OCI-LY7 (cell line): ENCODE results near the gene PLS3. TPM values are rescaled to one million over a fixed set of nuclear protein-coding genes. Genes with fewer than 3 reads are reported as not detected.

ENCODE experiments used
- BruUV-seq: library from RNA; stranded (reverse); fragments of 400-500 nt; replicated peaks from 2 replicates; lab custom pipeline; 2021; lab: Mats Ljungman, UMichigan
- CTCF ChIA-PET: fragments of 300-600 bp; sonication (Branson Sonifier 250); formaldehyde crosslinking; loops from one replicate; lab custom pipeline; 2022; ENCODE audit warnings: antibody characterized with exemption; ENCODE audit not compliant: unreplicated experiment; lab: Charles Lee
- POLR2A ChIA-PET: fragments of 300-600 bp; sonication (Branson Sonifier 250); formaldehyde crosslinking; loops from one replicate; lab custom pipeline; 2022; ENCODE audit warnings: antibody characterized with exemption; lab: Charles Lee
- DNase-seq: peaks from one replicate; pipeline ENCODE4 v3.0.0-alpha.2; 2015; ENCODE audit warnings: low spot score
- H2AFZ ChIP-seq: fragments of 200-600 bp; sonication (generic), shearing (Covaris generic); 2 replicates; pipeline ENCODE4 v1.6.1; 2014; ENCODE audit warnings: mild to moderate bottlenecking, antibody characterized with exemption, low read length, moderate library complexity
- H3K27ac ChIP-seq: fragments of 200-600 bp; sonication (generic); 2 replicates; pipeline ENCODE4 v1.5.1; 2014; ENCODE audit warnings: mixed run types, low read depth, mild to moderate bottlenecking, moderate library complexity, low read length, inconsistent platforms; ENCODE audit not compliant: poor library complexity, severe bottlenecking
- H3K36me3 ChIP-seq: fragments of 200-600 bp; sonication (generic); 2 replicates; pipeline ENCODE4 v1.6.1; 2014; ENCODE audit warnings: mild to moderate bottlenecking, antibody characterized with exemption, low read length, moderate library complexity, mixed read lengths; ENCODE audit not compliant: insufficient read depth
- H3K4me1 ChIP-seq: fragments of 200-600 bp; sonication (generic); 2 replicates; pipeline ENCODE4 v1.5.1; 2014; ENCODE audit warnings: mild to moderate bottlenecking, low read length; ENCODE audit not compliant: insufficient read depth, poor library complexity, severe bottlenecking
- H3K4me2 ChIP-seq: fragments of 200-600 bp; sonication (generic); 2 replicates; pipeline ENCODE4 v1.6.1; 2014; ENCODE audit warnings: mild to moderate bottlenecking, low read length
- H3K4me3 ChIP-seq: fragments of 200-600 bp; sonication (generic); 2 replicates; pipeline ENCODE4 v1.5.1; 2014; ENCODE audit warnings: mild to moderate bottlenecking, low read depth, low read length; ENCODE audit not compliant: poor library complexity, severe bottlenecking
- H3K79me2 ChIP-seq: fragments of 200-600 bp; sonication (generic); 2 replicates; pipeline ENCODE4 v1.6.1; 2016; ENCODE audit warnings: low read depth, mild to moderate bottlenecking, low read length, moderate library complexity, mixed read lengths; ENCODE audit not compliant: insufficient read depth
- H3K9me2 ChIP-seq: fragments of 200-600 bp; sonication (generic); 2 replicates; pipeline ENCODE4 v1.6.1; 2016; ENCODE audit warnings: mild to moderate bottlenecking, low read length, mixed read lengths; ENCODE audit not compliant: insufficient read depth
- H3K9me3 ChIP-seq: fragments of 200-600 bp; sonication (generic); 2 replicates; pipeline ENCODE4 v1.6.1; 2014; ENCODE audit warnings: mild to moderate bottlenecking, mixed run types, low read length, mixed read lengths
- H4K20me1 ChIP-seq: fragments of 200-600 bp; sonication (generic); 2 replicates; pipeline ENCODE4 v1.6.1; 2014; ENCODE audit warnings: mild to moderate bottlenecking, antibody characterized with exemption, low read length, moderate library complexity, mixed read lengths; ENCODE audit not compliant: insufficient read depth
- CTCF ChIP-seq: fragments of 200-600 bp; sonication (generic); conservative IDR thresholded peaks from 2 replicates; pipeline ENCODE4 v1.5.1; 2014; ENCODE audit warnings: mild to moderate bottlenecking, antibody characterized with exemption, low read length, moderate library complexity, mixed read lengths
- EZH2phosphoT487 ChIP-seq: fragments of 200-600 bp; sonication (generic); IDR thresholded peaks from 2 replicates; pipeline ENCODE4 v1.6.1; 2018; ENCODE audit warnings: low read depth, borderline replicate concordance, mild to moderate bottlenecking, mixed run types, antibody characterized with exemption, low read length, moderate library complexity, mixed read lengths
- intact Hi-C: fragments of 100-400 bp; cut with micrococcal nuclease; formaldehyde crosslinking; loops from one replicate; pipeline ENCODE4 v1.10.0; 2022; ENCODE audit not compliant: unreplicated experiment
- total RNA-seq, 2 experiments: library from RNA; depleted of rRNA in 1 of 2; stranded (reverse); fragments of >200 nt in 1 of 2; shearing (Covaris generic) in 1 of 2; gene quantifications; 2 replicates each; pipeline ENCODE4 v1.2.3, GENCODE V29; 2014 to 2022

Gene PLS3
- total RNA-seq, 2 experiments from 2014 or later, result not detected

GRCh38 chrX:115547448-115547847, 13.5 kb upstream of the PLS3 start:
- BruUV-seq, result no TSS peak
- POLR2A ChIA-PET, result no interaction called here
- Histone ChIP-seq H2AFZ (no peak overlapping the region), H3K4me3 (no peak overlapping the region), H4K20me1 (no peaks in the 10 kb centered on the region), H3K4me2 (no peak overlapping the region), H3K36me3 (no peaks in the 10 kb centered on the region), H3K27ac (no peak overlapping the region), H3K9me3 (no peaks in the 10 kb centered on the region), H3K79me2 (no peaks in the 10 kb centered on the region), H3K4me1 (no peaks in the 10 kb centered on the region), H3K9me2 (no peaks in the 10 kb centered on the region)
- CTCF ChIA-PET, result no interaction called here
- no peak for DNase-seq
- no peak for TF ChIP-seq EZH2phosphoT487
- no peak for TF ChIP-seq CTCF
- intact Hi-C loops, result no loop called here

GRCh38 chrX:115549008-115549407, 12.0 kb upstream of the PLS3 start:
- H3K79me2 ChIP-seq, result no peaks in the 10 kb centered on the region
- no peaks in the 10 kb centered on the region for H3K4me1 ChIP-seq
- no peak for TF ChIP-seq CTCF
- TF ChIP-seq EZH2phosphoT487, result no peak
- H3K27ac ChIP-seq, result no peak overlapping the region
- DNase-seq, result no peak
- ChIA-PET POLR2A (no interaction called here), CTCF (no interaction called here)
- no TSS peak for BruUV-seq
- H3K9me2 ChIP-seq, result no peaks in the 10 kb centered on the region
- no peak overlapping the region for H3K4me3 ChIP-seq
- H2AFZ ChIP-seq, result no peak overlapping the region
- H3K4me2 ChIP-seq, result no peak overlapping the region
- intact Hi-C loops, result no loop called here
- no peaks in the 10 kb centered on the region for H4K20me1 ChIP-seq
- H3K9me3 ChIP-seq, result no peaks in the 10 kb centered on the region
- H3K36me3 ChIP-seq, result no peaks in the 10 kb centered on the region

- Histone ChIP-seq H3K79me2 (no peaks in the 10 kb centered on the region), H3K9me3 (no peaks in the 10 kb centered on the region), H2AFZ (no peak overlapping the region), H3K27ac (no peak overlapping the region), H3K4me1 (no peaks in the 10 kb centered on the region), H3K36me3 (no peaks in the 10 kb centered on the region), H3K4me2 (no peak overlapping the region), H4K20me1 (no peaks in the 10 kb centered on the region), H3K9me2 (no peaks in the 10 kb centered on the region), H3K4me3 (no peak overlapping the region)
- intact Hi-C loops, result no loop called here
- no TSS peak for BruUV-seq
- POLR2A ChIA-PET, result no interaction called here
- CTCF ChIA-PET, result no interaction called here
- no peak for DNase-seq
- TF ChIP-seq CTCF, result no peak
- TF ChIP-seq EZH2phosphoT487, result no peak
These were observed 7.8 kb upstream of the PLS3 start for GRCh38 chrX:115553171-115553570.
